Body of pancreas (tissue), 4 donors: ENCODE measurements around the gene KDR. TPM values are rescaled to one million over a fixed set of nuclear protein-coding genes. Genes with fewer than 3 reads are reported as not detected.

ENCODE experiments used
- ATAC-seq: fragments of 150-250 bp; one replicate; pipeline ENCODE4 v1.9.1; 2016
- DNase-seq, 4 donors: peaks; one replicate each; pipeline ENCODE4 v3.0.0-alpha.2; 2019
- H3K27ac ChIP-seq, 4 donors: fragments of 200-600 bp; sonication (generic); 1 replicate in 3 of 4; 2 replicates in 1 of 4; pipeline versions ENCODE4 v1.5.1 to v1.6.1; 2016 to 2019; ENCODE audit warnings: mild to moderate bottlenecking in 1 of 4, mixed read lengths in 1 of 4, moderate library complexity in 1 of 4
- H3K27me3 ChIP-seq, 2 donors: fragments of 200-600 bp; sonication (generic); one replicate each; pipeline ENCODE4 v1.6.0; 2016; ENCODE audit warnings: mild to moderate bottlenecking in 1 of 2
- H3K36me3 ChIP-seq, 2 donors: fragments of 200-600 bp; sonication (generic); replicated peaks in 1 of 2; 2 replicates each; pipeline ENCODE4 v1.5.1; 2016; ENCODE audit warnings: low read depth in 2 of 2; ENCODE audit not compliant: insufficient read depth in 1 of 2
- H3K4me1 ChIP-seq: fragments of 200-600 bp; sonication (generic); one replicate; pipeline ENCODE4 v1.6.0; 2016
- H3K4me3 ChIP-seq, 2 donors: fragments of 200-600 bp; sonication (generic); 1 replicate in 1 of 2; 2 replicates in 1 of 2; pipeline ENCODE4 v1.5.1; 2016 to 2019
- H3K9me3 ChIP-seq, 3 donors: fragments of 200-600 bp; sonication (generic); 1 replicate in 2 of 3; 2 replicates in 1 of 3; pipeline ENCODE4 v1.5.1; 2016
- CTCF ChIP-seq, 7 experiments: fragments of 450-650 bp in 4 of 7; fragments of 200-600 bp in 3 of 7; sonication (generic) in 3 of 7; IDR thresholded peaks; one replicate each; pipeline ENCODE4 v1.5.1; 2016 to 2019; ENCODE audit warnings: antibody characterized with exemption in 7 of 7
- POLR2A ChIP-seq, 3 donors: fragments of 450-650 bp; IDR thresholded peaks; one replicate each; pipeline ENCODE4 v1.6.1; 2016; ENCODE audit warnings: antibody characterized with exemption in 3 of 3, mild to moderate bottlenecking in 2 of 3
- WGBS, 2 donors: methylation state at CpG; one replicate each; pipeline ENCODE4 v1.1.5; 2017; 5-methylcytosine and 5-hydroxymethylcytosine counted together
- intact Hi-C: fragments of 100-400 bp; cut with DNase I; formaldehyde crosslinking; loops from one replicate; pipeline ENCODE4 v1.15.1; 2023
- total RNA-seq, 2 donors: library from RNA; depleted of rRNA; stranded (reverse); fragments of >200 nt; gene quantifications; one replicate each; pipeline ENCODE4 v1.1.0, GENCODE V29; 2016

The KDR gene
- total RNA-seq, 2 donors from 2014 or later: 12.9 to 14.5 TPM

GRCh38 chr4:55136634-55137033, 11.2 kb upstream of the KDR start:
- DNase-seq (no peak), ATAC-seq (no peak)
- Histone ChIP-seq H3K27me3 (no peaks in the 10 kb centered on the region), H3K4me3 (no peak overlapping the region), H3K4me1 (no peaks in the 10 kb centered on the region), H3K9me3 (no peaks in the 10 kb centered on the region), H3K36me3 (no peaks in the 10 kb centered on the region), H3K27ac (no peak overlapping the region)
- 45 to 54% methylated on average over 2 of the region's 2 CpGs for WGBS, 2 donors
- intact Hi-C loops: no loop called here
- TF ChIP-seq CTCF (IDR thresholded peaks at IDR 0.05): no peak
- no peak for TF ChIP-seq POLR2A (IDR thresholded peaks at IDR 0.05)

DNA sequence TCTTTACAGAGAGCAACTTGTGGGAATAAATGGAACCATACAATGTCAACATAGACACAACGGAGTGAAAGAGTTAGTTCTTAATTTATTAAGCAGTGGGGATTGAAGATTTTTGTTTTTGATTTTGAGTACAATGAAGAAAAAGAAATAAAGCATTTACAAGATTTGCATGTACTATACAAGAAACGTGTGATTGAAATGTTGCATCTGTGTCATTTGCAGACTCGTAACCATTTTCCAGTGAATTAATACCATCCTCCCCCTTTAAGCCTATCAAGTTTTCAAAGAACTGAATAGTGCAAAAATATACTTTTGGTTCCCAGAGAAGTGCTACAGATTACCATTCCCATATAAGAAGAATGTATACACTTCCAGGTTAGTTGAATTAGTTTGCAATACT, 8.6 kb upstream of the KDR start:
- intact Hi-C loops: no loop called here
- no peaks in the 10 kb centered on the region for H3K36me3 ChIP-seq
- no peak for TF ChIP-seq CTCF (IDR thresholded peaks at IDR 0.05)
- TF ChIP-seq POLR2A (IDR thresholded peaks at IDR 0.05): no peak
- no peak for DNase-seq
- H3K9me3 ChIP-seq: no peaks in the 10 kb centered on the region
- H3K4me3 ChIP-seq: no peak overlapping the region
- H3K27me3 ChIP-seq: no peaks in the 10 kb centered on the region
- H3K4me1 ChIP-seq: no peaks in the 10 kb centered on the region
- 45 to 58% methylated on average over 3 of the region's 3 CpGs for WGBS, 2 donors
- no peak overlapping the region for H3K27ac ChIP-seq
- no peak for ATAC-seq

DNA sequence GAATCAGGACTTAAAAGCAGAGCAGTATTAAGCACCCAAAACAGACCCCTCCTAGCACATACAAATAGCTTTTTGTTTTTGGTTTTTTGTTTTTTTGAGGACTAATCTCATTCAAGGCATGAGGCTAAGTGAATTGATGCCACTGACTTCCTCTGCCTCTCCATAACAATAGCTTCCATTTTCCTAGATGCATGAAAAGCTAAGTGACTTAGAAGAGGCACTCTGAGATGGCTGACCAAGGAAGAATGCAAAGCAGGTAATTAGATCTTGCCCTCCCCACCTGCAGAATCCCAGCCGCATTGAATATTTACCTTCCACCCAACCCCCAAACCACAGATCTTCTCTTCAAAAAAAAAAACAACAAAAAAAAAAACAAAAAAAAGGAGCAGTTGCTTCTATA, 7.4 kb upstream of the KDR start:
- Histone ChIP-seq H3K9me3 (no peaks in the 10 kb centered on the region), H3K4me3 (no peak overlapping the region), H3K36me3 (no peaks in the 10 kb centered on the region), H3K27me3 (no peaks in the 10 kb centered on the region), H3K27ac (no peak overlapping the region), H3K4me1 (no peaks in the 10 kb centered on the region)
- ATAC-seq: no peak
- no peak for TF ChIP-seq CTCF (IDR thresholded peaks at IDR 0.05)
- no peak for TF ChIP-seq POLR2A (IDR thresholded peaks at IDR 0.05)
- WGBS, 2 donors: 20 to 59% methylated on average over 1 of the region's 1 CpG
- intact Hi-C loops: no loop called here
- no peak for DNase-seq

GRCh38 chr4:55127521-55127920, 2.1 kb upstream of the KDR start:
- DNase-seq (no peak), ATAC-seq (no peak)
- Histone ChIP-seq H3K27ac (no peak overlapping the region), H3K4me3 (no peak overlapping the region), H3K9me3 (no peaks in the 10 kb centered on the region), H3K4me1 (peaks cover 10% of the 10 kb centered on the region), H3K27me3 (peaks cover 0 to 10% of the 10 kb centered on the region in 2 donors), H3K36me3 (no peaks in the 10 kb centered on the region)
- TF ChIP-seq CTCF (IDR thresholded peaks at IDR 0.05): no peak
- TF ChIP-seq POLR2A (IDR thresholded peaks at IDR 0.05): no peak
- intact Hi-C loops: no loop called here
- WGBS, 2 donors: 36 to 46% methylated on average over 4 of the region's 4 CpGs

DNA sequence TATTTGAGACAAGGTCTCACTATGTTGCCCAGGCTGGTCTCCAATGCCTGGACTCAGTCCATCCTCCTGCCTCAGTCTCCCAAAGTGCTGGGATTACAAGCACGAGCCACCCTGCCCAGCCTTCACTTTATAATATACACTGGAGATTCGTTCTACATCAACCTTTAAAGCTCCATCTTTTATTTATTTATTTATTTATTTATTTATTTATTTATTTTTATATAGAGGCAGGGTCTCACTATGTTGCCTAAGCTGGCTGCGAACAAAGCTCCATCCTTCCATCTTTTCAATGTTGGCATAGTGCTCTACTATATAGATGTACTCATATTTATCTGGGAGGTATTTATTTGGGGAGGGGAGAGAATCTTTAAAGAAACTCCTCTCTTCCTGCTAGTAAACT, 1.7 kb upstream of the KDR start:
- H3K27ac ChIP-seq: no peak overlapping the region
- H3K9me3 ChIP-seq: no peaks in the 10 kb centered on the region
- H3K27me3 ChIP-seq: peaks cover 0 to 10% of the 10 kb centered on the region in 2 donors
- no peak for ATAC-seq
- TF ChIP-seq CTCF (IDR thresholded peaks at IDR 0.05): no peak
- no peak for TF ChIP-seq POLR2A (IDR thresholded peaks at IDR 0.05)
- H3K36me3 ChIP-seq: no peaks in the 10 kb centered on the region
- no peak for DNase-seq
- no peak overlapping the region for H3K4me3 ChIP-seq
- H3K4me1 ChIP-seq: peaks cover 10% of the 10 kb centered on the region
- intact Hi-C loops: no loop called here
- WGBS, 2 donors: 63 to 65% methylated on average over 3 of the region's 3 CpGs
